Common myeloid progenitor, CD34-positive (primary cell): ENCODE measurements around the gene ATP2B2.

Experiments
- CTCF ChIA-PET: fragments of 350-600 bp; sonication (Branson Sonifier 250); formaldehyde crosslinking; loops from one replicate; lab custom pipeline; 2021; ENCODE audit warnings: antibody characterized with exemption; lab: Charles Lee
- POLR2A ChIA-PET: fragments of 350-600 bp; sonication (Branson Sonifier 250); formaldehyde crosslinking; loops from one replicate; lab custom pipeline; 2021; ENCODE audit warnings: antibody characterized with exemption; lab: Charles Lee
- DNase-seq, 3 donors: peaks; one replicate each; pipeline versions ENCODE4 v3.0.0 to v3.0.0-alpha.2; 2013
- H3K27ac ChIP-seq, 2 experiments: 1 replicate in 1 of 2; 2 replicates in 1 of 2; pipeline ENCODE4 v1.7.0; 2013; ENCODE audit warnings: inconsistent platforms in 2 of 2, low read length in 2 of 2, mild to moderate bottlenecking in 2 of 2, low read depth in 1 of 2, moderate library complexity in 1 of 2; ENCODE audit not compliant: severe bottlenecking in 2 of 2, insufficient read depth in 1 of 2, poor library complexity in 1 of 2
- H3K27me3 ChIP-seq, 5 experiments: replicated peaks in 2 of 5; 1 replicate in 3 of 5; 2 replicates in 2 of 5; pipeline versions ENCODE4 v1.6.1 to v1.7.0; 2013; ENCODE audit warnings: low read length in 4 of 5, mild to moderate bottlenecking in 2 of 5, moderate library complexity in 2 of 5, inconsistent platforms in 1 of 5; ENCODE audit not compliant: insufficient read depth in 5 of 5, control insufficient read depth in 4 of 5
- H3K36me3 ChIP-seq, 4 experiments: 1 replicate in 2 of 4; 2 replicates in 2 of 4; pipeline versions ENCODE4 v1.6.1 to v1.7.0; 2013; ENCODE audit warnings: low read length in 3 of 4, control low read depth in 1 of 4, mild to moderate bottlenecking in 1 of 4; ENCODE audit not compliant: control insufficient read depth in 4 of 4, insufficient read depth in 4 of 4
- H3K4me1 ChIP-seq, 4 experiments: 1 replicate in 3 of 4; 2 replicates in 1 of 4; pipeline versions ENCODE4 v1.6.1 to v1.7.1; 2013; ENCODE audit warnings: low read length in 3 of 4, mild to moderate bottlenecking in 3 of 4, control low read depth in 1 of 4, inconsistent platforms in 1 of 4, moderate library complexity in 1 of 4; ENCODE audit not compliant: control insufficient read depth in 4 of 4, insufficient read depth in 4 of 4; ENCODE audit errors: control extremely low read depth in 1 of 4
- H3K4me3 ChIP-seq, 7 experiments: 1 replicate in 4 of 7; 2 replicates in 3 of 7; pipeline versions ENCODE4 v1.5.1 to v1.7.0; 2013; ENCODE audit warnings: mild to moderate bottlenecking in 7 of 7, low read length in 6 of 7, moderate library complexity in 6 of 7, inconsistent platforms in 2 of 7, low read depth in 2 of 7, control low read depth in 1 of 7; ENCODE audit not compliant: insufficient read depth in 4 of 7, control insufficient read depth in 1 of 7; ENCODE audit errors: extremely low read depth in 1 of 7
- H3K9me3 ChIP-seq, 5 experiments: 1 replicate in 4 of 5; 2 replicates in 1 of 5; pipeline versions ENCODE4 v1.6.1 to v1.7.1; 2013; ENCODE audit warnings: low read length in 4 of 5, mild to moderate bottlenecking in 2 of 5, inconsistent platforms in 1 of 5, low read depth in 1 of 5, moderate library complexity in 1 of 5; ENCODE audit not compliant: control insufficient read depth in 4 of 5, insufficient read depth in 2 of 5; ENCODE audit errors: control extremely low read depth in 1 of 5
- WGBS: methylation state at CpG from one replicate; pipeline ENCODE4 v1.1.5; 2013; ENCODE audit not compliant: insufficient coverage; 5-methylcytosine and 5-hydroxymethylcytosine counted together

The ATP2B2 gene

DNA sequence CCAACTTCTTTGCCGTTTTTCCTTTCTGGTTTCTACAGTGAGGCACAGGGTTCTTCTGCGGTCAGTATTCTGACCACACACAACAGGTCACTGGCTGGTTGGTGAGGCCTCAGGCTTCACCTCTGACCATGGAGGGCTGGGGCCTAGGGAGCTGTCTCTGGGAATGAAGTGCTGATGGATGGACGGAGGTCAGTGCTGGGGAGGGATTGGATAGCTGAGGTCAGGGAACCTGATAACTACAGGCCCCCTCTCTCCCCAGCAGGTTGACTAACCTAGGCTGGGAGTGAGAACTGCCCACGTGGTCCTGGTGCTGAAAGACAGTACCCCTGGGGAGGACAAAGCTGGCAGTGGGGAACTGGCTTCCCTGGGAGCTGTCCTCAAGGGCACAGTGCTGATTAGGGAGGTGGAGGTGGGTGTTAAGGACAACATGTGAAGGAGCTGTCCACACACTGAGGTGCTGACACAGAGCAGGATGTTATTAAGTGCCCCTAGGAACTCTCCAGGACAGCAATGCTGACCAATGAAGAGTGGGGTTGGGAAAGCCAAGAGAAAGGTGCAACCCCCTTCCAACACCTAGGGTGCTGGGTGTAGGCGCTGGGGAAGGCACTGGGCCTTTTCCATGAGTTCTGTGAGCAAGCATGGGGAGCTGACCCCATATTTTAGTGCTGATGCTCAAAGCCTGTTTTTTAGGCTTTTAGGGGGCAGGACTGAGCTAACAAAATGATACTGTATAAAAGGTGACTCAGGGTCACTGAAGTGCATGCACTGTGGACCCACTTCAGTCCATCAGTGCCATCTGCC lies 45.2 kb downstream of the ATP2B2 start:
- CTCF ChIA-PET, result no interaction called here

GRCh38 chr3:10457560-10457959 lies 47.8 kb downstream of the ATP2B2 start:
- no peaks in the 10 kb centered on the region for H3K36me3 ChIP-seq
- H3K4me3 ChIP-seq, result no peak overlapping the region
- no peaks in the 10 kb centered on the region for H3K9me3 ChIP-seq
- H3K4me1 ChIP-seq, result no peaks in the 10 kb centered on the region
- ChIA-PET POLR2A (no interaction called here), CTCF (no interaction called here)
- no peak for DNase-seq
- H3K27ac ChIP-seq, result no peak overlapping the region
- peaks cover 0 to 9% (median 3%) of the 10 kb centered on the region in 5 experiments for H3K27me3 ChIP-seq
- WGBS, result 49% methylated on average over 3 of the region's 3 CpGs

More for the DNA sequence above, 45.2 kb downstream of the ATP2B2 start:
- H3K27me3 ChIP-seq, result peaks cover 0 to 5% (median 3%) of the 10 kb centered on the region in 5 experiments
- 41% methylated on average over 5 of the region's 5 CpGs for WGBS
- H3K4me3 ChIP-seq, result no peak overlapping the region
- no peaks in the 10 kb centered on the region for H3K4me1 ChIP-seq
- no peaks in the 10 kb centered on the region for H3K36me3 ChIP-seq
- POLR2A ChIA-PET, result interaction anchor here (0.6 kb wide), 1 partner anchor 247 kb away, joined by 3 read pairs; no protein-coding TSS in a partner anchor
- peak; percentile 85 to 93 (median 93) for DNase-seq
- H3K27ac ChIP-seq, result no peak overlapping the region
- no peaks in the 10 kb centered on the region for H3K9me3 ChIP-seq

GRCh38 chr3:10456981-10457380 lies 48.4 kb downstream of the ATP2B2 start:
- no peaks in the 10 kb centered on the region for H3K9me3 ChIP-seq
- CTCF ChIA-PET, result interaction anchor here (1.8 kb wide), 1 partner anchor 10 kb away, joined by 5 read pairs; no protein-coding TSS in a partner anchor
- 60% methylated on average over 2 of the region's 2 CpGs for WGBS
- no peaks in the 10 kb centered on the region for H3K36me3 ChIP-seq
- POLR2A ChIA-PET, result no interaction called here
- H3K27me3 ChIP-seq, result peaks cover 0 to 15% (median 3%) of the 10 kb centered on the region in 5 experiments
- no peak for DNase-seq
- no peak overlapping the region for H3K4me3 ChIP-seq
- no peak overlapping the region for H3K27ac ChIP-seq
- no peaks in the 10 kb centered on the region for H3K4me1 ChIP-seq

DNA sequence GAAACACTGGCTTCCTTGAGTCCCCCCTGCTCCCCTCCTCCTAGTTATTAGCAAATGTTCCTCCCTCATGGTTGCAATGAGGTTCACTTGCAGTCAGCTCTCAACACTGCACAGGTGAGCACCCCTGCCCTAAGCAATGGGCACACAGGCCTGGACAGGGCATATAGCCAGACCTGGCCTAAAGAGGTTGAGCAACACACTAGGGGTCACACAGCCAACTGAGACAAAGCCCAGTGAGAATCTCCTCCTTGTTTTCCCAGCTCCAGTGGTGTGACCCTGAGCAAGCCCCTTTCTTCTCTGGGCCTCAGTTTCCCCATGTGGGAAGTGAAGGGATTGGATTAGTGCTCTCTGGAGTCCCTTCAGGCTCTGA lies 49.9 kb downstream of the ATP2B2 start:
- H3K27me3 ChIP-seq, result peaks cover 0 to 19% (median 3%) of the 10 kb centered on the region in 5 experiments
- CTCF ChIA-PET, result interaction anchor here (1.8 kb wide), 1 partner anchor 8 kb away, joined by 5 read pairs; no protein-coding TSS in a partner anchor
- no peak overlapping the region for H3K27ac ChIP-seq
- DNase-seq, result no peak
- POLR2A ChIA-PET, result no interaction called here
- no peak overlapping the region for H3K4me3 ChIP-seq
- no peaks in the 10 kb centered on the region for H3K9me3 ChIP-seq
- H3K4me1 ChIP-seq, result no peaks in the 10 kb centered on the region
- H3K36me3 ChIP-seq, result no peaks in the 10 kb centered on the region

DNA sequence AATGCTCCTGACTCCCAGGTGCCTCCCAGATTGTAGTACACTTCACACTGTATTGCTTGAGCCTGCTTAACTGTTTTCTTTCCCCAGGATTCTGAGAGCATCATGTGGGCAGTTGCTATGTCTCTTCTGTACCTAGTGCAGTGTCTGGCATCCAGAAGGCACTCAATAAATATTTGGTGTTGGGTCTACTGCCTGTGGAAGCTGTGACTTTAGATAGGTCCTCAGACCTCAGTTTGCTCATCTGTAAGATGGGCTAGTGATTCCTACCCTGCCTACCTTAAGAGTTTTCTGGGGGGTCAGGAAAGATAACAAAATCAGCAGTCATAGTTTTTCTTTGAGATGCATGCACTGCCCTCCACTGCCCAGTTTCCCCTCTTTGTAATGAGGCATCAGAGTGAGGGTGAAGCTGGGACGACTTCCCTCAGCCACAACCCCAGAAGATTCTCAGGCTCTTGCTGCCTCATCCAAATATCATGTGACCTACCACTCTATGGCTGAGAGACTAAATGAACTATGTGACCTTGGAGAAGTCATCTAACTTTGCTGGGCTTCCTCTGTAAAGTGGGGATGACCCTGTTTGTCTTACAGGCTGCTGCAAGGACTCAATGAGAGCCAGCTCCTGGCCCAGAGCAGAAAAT lies 50.4 kb downstream of the ATP2B2 start:
- Histone ChIP-seq H3K4me3 (no peak overlapping the region), H3K36me3 (no peaks in the 10 kb centered on the region), H3K27me3 (peaks cover 0 to 19% (median 3%) of the 10 kb centered on the region in 5 experiments), H3K27ac (no peak overlapping the region), H3K9me3 (no peaks in the 10 kb centered on the region), H3K4me1 (no peaks in the 10 kb centered on the region)
- CTCF ChIA-PET, result interaction anchor here (1.8 kb wide), 1 partner anchor 8 kb away, joined by 5 read pairs; no protein-coding TSS in a partner anchor
- POLR2A ChIA-PET, result no interaction called here
- WGBS, result no CpG with 5 or more reads among the region's 1 CpG
- no peak for DNase-seq

- ChIA-PET CTCF (interaction anchor here (1.9 kb wide), 1 partner anchor 10 kb away, joined by 4 read pairs; no protein-coding TSS in a partner anchor), POLR2A (no interaction called here)
- Histone ChIP-seq H3K4me3 (no peak overlapping the region), H3K27ac (no peak overlapping the region), H3K4me1 (no peaks in the 10 kb centered on the region), H3K36me3 (no peaks in the 10 kb centered on the region), H3K27me3 (peaks cover 0 to 19% (median 3%) of the 10 kb centered on the region in 5 experiments), H3K9me3 (no peaks in the 10 kb centered on the region)
- no peak for DNase-seq
- WGBS, result 69% methylated on average over 5 of the region's 7 CpGs
These were observed 51.8 kb downstream of the ATP2B2 start for GRCh38 chr3:10453431-10454163.
